WTC11 (cell line): Measurements from ENCODE around the gene PRKRIP1. TPM values are rescaled to one million over a fixed set of nuclear protein-coding genes. Genes with fewer than 3 reads are reported as not detected.

ENCODE experiments used
- ATAC-seq: fragments of 200-7000 bp; cut with Tn5 transposase; 2 replicates; pipeline ENCODE4 v1.10.0; 2021; ENCODE audit warnings: mild to moderate bottlenecking, moderate library complexity
- CTCF ChIA-PET: fragments of 300-600 bp; sonication (Branson Sonifier 250); formaldehyde crosslinking; loops from one replicate; lab custom pipeline; 2021; ENCODE audit warnings: antibody characterized with exemption; lab: Charles Lee
- POLR2A ChIA-PET: fragments of 350-600 bp; sonication (Branson Sonifier 250); formaldehyde crosslinking; loops from one replicate; lab custom pipeline; 2021; ENCODE audit warnings: antibody characterized with exemption; lab: Charles Lee
- DNase-seq: peaks from one replicate; pipeline ENCODE4 v3.0.0; 2021; ENCODE audit warnings: low spot score
- H3K27ac Mint-ChIP-seq: 2 replicates; pipeline ENCODE4 v1.8.0; 2021; ENCODE audit warnings: mixed read lengths
- H3K27me3 Mint-ChIP-seq: 2 replicates; pipeline ENCODE4 v1.8.0; 2021; ENCODE audit warnings: low read depth, mild to moderate bottlenecking, moderate library complexity, mixed read lengths
- H3K36me3 Mint-ChIP-seq: 2 replicates; pipeline ENCODE4 v1.8.0; 2021; ENCODE audit warnings: mixed read lengths
- H3K4me1 Mint-ChIP-seq: 2 replicates; pipeline ENCODE4 v1.8.0; 2022; ENCODE audit warnings: mixed read lengths
- H3K4me3 Mint-ChIP-seq: 2 replicates; pipeline ENCODE4 v1.8.0; 2021; ENCODE audit warnings: mild to moderate bottlenecking, moderate library complexity, mixed read lengths
- H3K9me3 Mint-ChIP-seq: 2 replicates; pipeline ENCODE4 v1.8.0; 2021; ENCODE audit warnings: mixed read lengths
- ARID4B ChIP-seq: sonication (generic); formaldehyde crosslinking; IDR thresholded peaks from 2 replicates; pipeline ENCODE4 v1.8.0; 2023; ENCODE audit warnings: missing genetic modification reagents, mild to moderate bottlenecking, borderline replicate concordance
- ATF3 ChIP-seq: sonication (generic); formaldehyde crosslinking; conservative IDR thresholded peaks from 2 replicates; pipeline ENCODE4 v1.8.1; 2022; ENCODE audit warnings: mild to moderate bottlenecking, missing genetic modification reagents
- CBFB ChIP-seq: sonication (generic); formaldehyde crosslinking; IDR thresholded peaks from 2 replicates; pipeline ENCODE4 v1.8.1; 2022; ENCODE audit warnings: mild to moderate bottlenecking, low read depth, missing genetic modification reagents
- E2F5 ChIP-seq: sonication (generic); formaldehyde crosslinking; IDR thresholded peaks from 2 replicates; pipeline ENCODE4 v1.8.1; 2022; ENCODE audit warnings: mild to moderate bottlenecking, moderate library complexity, missing genetic modification reagents
- ETV6 ChIP-seq: sonication (generic); formaldehyde crosslinking; IDR thresholded peaks from 2 replicates; pipeline ENCODE4 v1.8.1; 2022; ENCODE audit warnings: mild to moderate bottlenecking, missing genetic modification reagents
- FOXJ3 ChIP-seq: sonication (generic); formaldehyde crosslinking; IDR thresholded peaks from 2 replicates; pipeline ENCODE4 v1.9.0; 2021; ENCODE audit warnings: missing genetic modification reagents, mild to moderate bottlenecking, borderline replicate concordance
- FOXK1 ChIP-seq: sonication (generic); formaldehyde crosslinking; IDR thresholded peaks from 2 replicates; pipeline ENCODE4 v1.8.0; 2022; ENCODE audit warnings: mild to moderate bottlenecking, moderate library complexity, missing genetic modification reagents
- HMGXB4 ChIP-seq: sonication (generic); formaldehyde crosslinking; IDR thresholded peaks from 2 replicates; pipeline ENCODE4 v1.8.1; 2023; ENCODE audit warnings: mild to moderate bottlenecking, moderate library complexity, missing genetic modification reagents
- IRF1 ChIP-seq: sonication (generic); formaldehyde crosslinking; IDR thresholded peaks from 2 replicates; pipeline ENCODE4 v1.8.0; 2023; ENCODE audit warnings: missing genetic modification reagents
- JUN ChIP-seq: sonication (generic); formaldehyde crosslinking; IDR thresholded peaks from 2 replicates; pipeline ENCODE4 v1.8.0; 2023; ENCODE audit warnings: mild to moderate bottlenecking, missing genetic modification reagents
- KAT7 ChIP-seq: sonication (generic); formaldehyde crosslinking; IDR thresholded peaks from 2 replicates; pipeline ENCODE4 v1.8.1; 2023; ENCODE audit warnings: missing genetic modification reagents, mild to moderate bottlenecking, borderline replicate concordance
- NR1H2 ChIP-seq: sonication (generic); formaldehyde crosslinking; IDR thresholded peaks from 2 replicates; pipeline ENCODE4 v1.9.0; 2021; ENCODE audit warnings: mild to moderate bottlenecking, moderate library complexity, missing genetic modification reagents
- SMAD3 ChIP-seq: sonication (generic); formaldehyde crosslinking; IDR thresholded peaks from 2 replicates; pipeline ENCODE4 v1.8.0; 2022; ENCODE audit warnings: missing genetic modification reagents, mild to moderate bottlenecking, borderline replicate concordance
- STAT6 ChIP-seq: sonication (generic); formaldehyde crosslinking; conservative IDR thresholded peaks from 2 replicates; pipeline ENCODE4 v1.8.1; 2023; ENCODE audit warnings: mild to moderate bottlenecking, low read depth, missing genetic modification reagents, moderate library complexity
- TEAD1 ChIP-seq: sonication (generic); formaldehyde crosslinking; IDR thresholded peaks from 2 replicates; pipeline ENCODE4 v1.8.0; 2022; ENCODE audit warnings: mild to moderate bottlenecking, missing genetic modification reagents
- TP53 ChIP-seq: sonication (generic); formaldehyde crosslinking; IDR thresholded peaks from 2 replicates; pipeline ENCODE4 v1.8.1; 2023; ENCODE audit warnings: mild to moderate bottlenecking, missing genetic modification reagents
- ZNF121 ChIP-seq: sonication (generic); formaldehyde crosslinking; IDR thresholded peaks from 2 replicates; pipeline ENCODE4 v1.8.0; 2023; ENCODE audit warnings: missing genetic modification reagents
- ZNF219 ChIP-seq: sonication (generic); formaldehyde crosslinking; IDR thresholded peaks from 2 replicates; pipeline ENCODE4 v1.8.0; 2023; ENCODE audit warnings: missing genetic modification reagents, mild to moderate bottlenecking, borderline replicate concordance
- ZNF396 ChIP-seq: fragments of 250-450 bp; sonication (Bioruptor Pico); IDR thresholded peaks from 2 replicates; pipeline ENCODE4 v1.8.0; 2021; ENCODE audit warnings: mild to moderate bottlenecking, moderate library complexity, borderline replicate concordance
- ZNF423 ChIP-seq: fragments of 250-450 bp; sonication (Bioruptor Pico); IDR thresholded peaks from 2 replicates; pipeline ENCODE4 v2.1.2; 2022; ENCODE audit warnings: mild to moderate bottlenecking, moderate library complexity
- total RNA-seq: library from RNA; stranded (reverse); gene quantifications from 3 replicates; pipeline ENCODE4 v1.2.3, GENCODE V29; 2021

PRKRIP1 gene
- total RNA-seq, 1 experiment from 2014 or later, result 27.5 TPM

GRCh38 chr7:102398543-102398942, 2.4 kb downstream of the PRKRIP1 start:
- Mint-ChIP-seq H3K36me3 (peaks cover 35% of the 10 kb centered on the region), H3K9me3 (no peaks in the 10 kb centered on the region), H3K27me3 (no peaks in the 10 kb centered on the region), H3K27ac (no peak overlapping the region), H3K4me1 (peaks cover 5% of the 10 kb centered on the region), H3K4me3 (no peak overlapping the region)
- ChIA-PET CTCF (no interaction called here), POLR2A (no interaction called here)
- TF ChIP-seq TEAD1 (CRISPR knock-in tag) (no peak), FOXK1 (CRISPR knock-in tag) (no peak), ARID4B (CRISPR knock-in tag) (no peak), NR1H2 (no peak), ZNF423 (CRISPR knock-in tag) (no peak), ETV6 (CRISPR knock-in tag) (no peak), JUN (CRISPR knock-in tag) (no peak), ATF3 (CRISPR knock-in tag) (no peak), KAT7 (CRISPR knock-in tag) (no peak), TP53 (CRISPR knock-in tag) (no peak), E2F5 (no peak), SMAD3 (CRISPR knock-in tag) (no peak), HMGXB4 (no peak), ZNF219 (CRISPR knock-in tag) (no peak), FOXJ3 (no peak), ZNF121 (CRISPR knock-in tag) (no peak), ZNF396 (CRISPR knock-in tag) (no peak), IRF1 (CRISPR knock-in tag) (no peak), CBFB (no peak), STAT6 (CRISPR knock-in tag) (no peak)
- ATAC-seq, result no peak
- DNase-seq, result no peak
